ENCODE measurements around the gene DCTN3.

The DCTN3 gene

DNA sequence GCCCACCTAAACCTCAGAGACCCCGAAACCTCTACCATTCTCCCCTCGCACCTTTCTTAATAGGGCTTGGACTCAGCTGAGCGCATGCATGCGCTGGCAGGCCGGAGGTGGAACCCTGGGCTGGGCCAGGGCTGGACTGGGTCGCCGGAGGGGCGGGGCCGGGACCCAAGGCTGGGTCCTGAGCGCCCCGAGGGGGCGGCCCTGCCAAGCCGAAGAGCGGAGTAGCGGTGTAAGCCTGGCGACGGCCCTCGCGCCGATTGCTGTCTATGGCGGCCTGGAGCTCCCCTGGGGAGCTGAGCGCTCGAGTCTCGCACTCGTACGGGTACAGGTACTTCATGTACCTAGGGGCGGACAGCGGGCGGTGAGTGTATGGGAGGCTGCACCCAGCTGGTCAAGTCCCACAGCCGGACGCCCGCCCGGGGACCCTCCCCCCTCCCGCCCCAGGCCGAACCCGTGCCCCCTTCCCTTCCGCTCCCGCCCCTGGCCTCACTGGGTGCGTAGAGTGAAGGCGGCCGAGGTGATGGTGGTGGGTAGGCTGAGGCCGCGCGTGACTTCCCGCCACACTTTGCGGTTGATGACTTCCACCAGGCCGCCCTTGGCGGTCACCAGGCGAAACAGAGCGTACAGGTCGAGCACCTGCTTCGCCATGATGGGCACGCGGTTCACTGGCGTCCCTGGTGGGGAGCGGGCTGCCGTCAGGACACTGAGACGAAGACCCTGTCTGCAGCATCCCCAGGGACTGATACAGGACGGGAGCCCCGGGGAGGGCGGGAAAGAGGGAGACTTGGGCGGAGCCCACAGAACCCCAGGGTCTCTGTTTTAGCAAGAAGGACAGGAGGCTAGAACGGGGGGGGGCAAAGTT is 3.3 kb upstream of the DCTN3 start:
- no peak for DNase-seq (ENCODE audit: low read depth in 2 of 2)

DNA sequence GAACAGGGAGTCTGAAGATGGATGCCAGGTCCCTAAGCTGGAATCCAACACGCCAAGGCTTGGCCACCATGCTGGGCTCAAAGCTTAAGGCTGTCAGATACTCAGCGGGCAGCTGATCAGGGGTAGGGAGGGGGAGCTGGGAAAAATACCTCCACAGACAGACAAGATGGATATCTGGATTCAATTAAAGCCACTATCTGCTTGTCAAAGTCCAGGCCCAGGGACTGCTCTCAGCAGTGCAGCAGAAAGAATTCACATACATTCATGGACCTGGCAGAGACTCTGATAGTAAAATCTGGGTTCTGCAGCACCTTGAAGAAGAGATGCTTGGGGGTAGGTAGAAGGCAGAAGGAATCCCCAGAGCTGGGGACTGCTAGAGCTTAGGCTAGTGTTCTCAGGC is 5.2 kb downstream of the DCTN3 start:
- DNase-seq (ENCODE audit: low read depth in 2 of 2): no peak

GRCh38 chr9:34612788-34613390 is 7.4 kb downstream of the DCTN3 start:
- DNase-seq (ENCODE audit: low read depth in 2 of 2): peak in 1 of 2 donors; percentile 67

- DNase-seq (ENCODE audit: low read depth in 2 of 2): peak; percentile 73 to 81
These were observed 8.2 kb downstream of the DCTN3 start, which contains the start of gene RPP25L for GRCh38 chr9:34611811-34612787. RPP25L (minus strand) TSS chr9:34612097; CDS start chr9:34611296, 801 bp downstream.

GRCh38 chr9:34611251-34611810 is 9.0 kb downstream of the DCTN3 start:
- no peak for DNase-seq (ENCODE audit: low read depth in 2 of 2)

DNA sequence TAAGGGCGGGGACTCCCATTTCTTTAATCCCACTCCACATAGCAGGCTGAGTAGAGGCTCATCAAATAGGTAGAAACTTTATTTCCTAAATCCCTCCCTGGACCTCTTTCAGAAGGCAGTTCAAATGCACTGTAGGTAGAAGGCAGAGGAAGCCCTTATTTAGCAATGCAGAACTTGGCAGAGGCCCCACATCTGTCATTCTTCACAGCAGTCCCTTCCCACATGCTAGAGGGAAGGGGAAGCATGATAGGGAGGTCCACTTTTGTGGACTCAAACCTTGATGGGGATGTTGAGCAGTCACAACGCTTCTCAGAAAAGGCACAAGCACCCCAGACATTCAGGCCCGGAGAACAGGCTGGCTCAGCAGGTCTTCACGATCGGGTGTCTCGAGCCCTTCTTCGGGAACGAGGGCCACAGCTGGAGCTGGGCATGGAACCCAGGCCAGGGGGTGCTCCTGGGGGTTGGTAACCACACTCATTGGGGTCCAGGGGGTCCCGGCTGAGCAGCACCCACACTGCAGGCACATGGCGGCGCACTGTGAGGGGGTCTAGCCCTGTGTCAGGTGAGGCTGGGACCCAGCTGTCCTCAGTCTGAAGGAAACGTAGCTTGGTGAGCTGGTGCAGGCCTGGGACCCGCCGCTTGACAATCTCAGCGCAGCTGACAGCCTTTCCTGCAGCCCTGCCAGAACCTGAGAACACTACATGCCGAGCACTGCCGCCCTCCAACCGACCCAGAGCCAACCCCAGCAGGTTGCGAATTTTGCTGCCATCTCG is 9.7 kb downstream of the DCTN3 start:
- no peak for DNase-seq (ENCODE audit: low read depth in 2 of 2)

DNA sequence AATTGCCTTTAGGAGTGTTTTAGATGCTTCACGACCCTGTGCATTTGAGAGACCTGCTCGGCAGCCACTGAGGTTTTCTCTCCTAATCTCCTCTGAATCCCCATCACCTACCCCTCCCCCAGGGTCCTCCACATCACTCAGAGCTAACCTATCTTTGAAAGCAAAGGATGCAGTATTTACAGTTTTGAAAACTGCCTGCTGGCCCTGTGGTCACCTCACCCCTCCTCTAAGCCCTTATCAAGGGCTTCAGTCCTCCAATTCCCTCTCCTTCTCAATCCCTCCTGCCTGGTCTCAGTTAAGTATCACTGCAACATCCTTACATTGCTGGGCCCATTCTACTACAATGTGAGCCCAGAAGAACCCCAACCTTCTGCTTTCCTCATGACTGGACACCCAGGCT is 13.0 kb downstream of the DCTN3 start:
- DNase-seq (ENCODE audit: low read depth in 2 of 2): no peak

DNA sequence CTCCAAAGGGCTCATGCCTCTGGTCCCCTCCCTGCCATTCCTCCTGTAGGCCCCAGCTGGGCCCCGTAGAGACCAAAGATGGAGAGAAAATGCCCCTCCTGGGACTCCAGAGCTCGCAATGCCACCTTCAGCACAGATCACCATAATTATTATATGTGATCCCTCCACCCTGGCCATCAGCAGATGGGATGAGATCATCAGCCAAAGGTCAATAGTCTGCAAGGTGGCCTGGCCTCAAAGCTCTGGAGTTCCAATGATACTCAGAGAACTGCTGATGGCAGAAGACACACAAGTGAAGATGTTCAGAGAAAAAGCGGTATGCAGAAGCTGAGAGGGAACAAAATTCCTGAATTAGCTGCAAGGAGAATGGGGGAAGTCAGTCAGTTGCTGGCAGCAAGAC is 13.4 kb downstream of the DCTN3 start:
- DNase-seq (ENCODE audit: low read depth in 2 of 2): no peak

- no peak for DNase-seq (ENCODE audit: low read depth in 2 of 2)
These were observed 14.1 kb downstream of the DCTN3 start for GRCh38 chr9:34606190-34606589.

- peak; percentile 69 to 71 for DNase-seq (ENCODE audit: low read depth in 2 of 2)
These were observed 16.6 kb downstream of the DCTN3 start for GRCh38 chr9:34603610-34604231.

DNA sequence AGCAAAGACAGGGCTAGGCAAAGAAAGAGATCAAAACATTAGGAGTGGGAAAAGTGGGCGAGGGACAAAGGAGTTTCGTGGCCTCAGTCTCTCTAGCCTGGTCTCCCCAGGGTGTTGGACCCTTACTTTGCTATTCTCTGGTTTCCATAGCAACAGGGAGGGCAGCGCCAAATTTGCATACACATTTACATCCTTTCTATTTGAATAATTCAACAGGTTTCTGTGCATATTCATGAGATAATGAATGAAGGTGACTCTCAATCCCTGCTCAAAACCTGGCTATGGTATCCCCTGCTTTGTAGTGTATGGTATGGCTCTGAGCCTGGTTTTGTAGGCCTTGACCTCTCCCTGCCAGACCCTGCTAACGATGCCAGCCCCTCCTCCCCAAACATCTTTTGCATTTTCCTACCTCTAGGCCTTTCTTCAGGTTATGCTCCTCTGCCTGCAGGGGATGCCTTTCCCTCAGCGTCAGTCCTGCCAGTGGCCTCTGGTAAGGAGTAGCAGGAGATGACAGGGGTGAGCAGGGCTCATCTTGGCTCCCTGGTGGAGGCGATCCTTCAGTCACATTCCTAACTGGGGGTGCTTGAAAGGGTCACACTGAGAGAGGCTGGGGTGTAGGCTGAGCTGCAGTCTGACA is 18.2 kb downstream of the DCTN3 start:
- DNase-seq (ENCODE audit: low read depth in 2 of 2): no peak

DNA sequence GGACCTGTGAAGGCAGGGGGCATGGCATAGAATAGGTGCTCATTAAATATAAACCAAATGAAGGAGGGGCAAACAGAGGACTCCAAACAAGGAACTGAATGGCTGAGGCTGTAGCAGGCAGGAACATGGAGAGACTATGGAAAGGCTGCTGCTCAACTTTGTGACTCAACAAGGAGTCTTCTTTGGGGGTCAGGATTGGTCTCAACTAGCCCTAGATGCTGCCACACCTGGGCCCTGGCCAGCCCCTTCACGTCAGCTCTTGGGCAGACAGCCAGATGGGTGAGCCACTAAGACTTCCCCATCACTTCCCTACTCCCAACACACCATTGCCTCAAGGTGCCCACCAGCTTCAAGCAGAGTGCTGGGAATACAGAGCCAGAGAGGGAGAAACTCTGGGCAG is 19.4 kb downstream of the DCTN3 start:
- no peak for DNase-seq (ENCODE audit: low read depth in 2 of 2)

- no peak for DNase-seq (ENCODE audit: low read depth in 2 of 2)
These were observed 20.7 kb downstream of the DCTN3 start for GRCh38 chr9:34599546-34599945.

- DNase-seq (ENCODE audit: low read depth in 2 of 2): no peak
These were observed 26.1 kb downstream of the DCTN3 start for GRCh38 chr9:34594177-34594576.

DNA sequence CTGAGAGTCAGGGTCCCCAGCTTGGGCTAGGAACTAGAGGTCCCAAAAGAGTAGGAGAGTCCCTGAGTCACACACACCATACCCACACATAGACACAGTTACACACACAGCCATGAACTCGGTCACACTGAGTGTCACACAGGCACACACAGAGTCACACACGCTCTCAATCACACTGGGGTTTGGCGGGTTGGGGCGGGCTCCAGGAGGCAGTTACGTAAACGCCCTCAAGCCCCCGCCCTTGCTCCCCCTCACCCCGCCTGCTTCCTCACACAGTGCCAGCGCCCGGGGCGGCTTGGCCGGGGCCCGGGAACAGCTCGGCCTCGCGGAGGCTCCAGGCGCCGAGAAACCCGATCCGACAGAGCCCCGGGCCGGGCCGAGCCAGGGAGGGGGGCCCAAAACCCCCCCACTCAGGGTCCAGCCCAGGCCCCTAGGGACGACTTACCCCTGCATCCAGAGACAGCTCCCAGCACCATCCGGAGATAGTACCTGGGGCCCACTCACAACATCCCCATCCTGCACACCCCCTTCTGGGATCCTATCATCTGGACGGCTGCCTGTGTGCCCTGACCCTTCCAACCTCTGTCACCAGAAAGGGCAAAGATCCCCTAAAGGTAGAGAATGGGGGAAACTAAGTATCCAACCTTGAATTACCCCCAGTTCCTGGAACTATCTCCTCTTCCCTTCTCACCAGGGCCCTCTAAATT is 27.2 kb downstream of the DCTN3 start:
- no peak for DNase-seq (ENCODE audit: low read depth in 2 of 2)

DNA sequence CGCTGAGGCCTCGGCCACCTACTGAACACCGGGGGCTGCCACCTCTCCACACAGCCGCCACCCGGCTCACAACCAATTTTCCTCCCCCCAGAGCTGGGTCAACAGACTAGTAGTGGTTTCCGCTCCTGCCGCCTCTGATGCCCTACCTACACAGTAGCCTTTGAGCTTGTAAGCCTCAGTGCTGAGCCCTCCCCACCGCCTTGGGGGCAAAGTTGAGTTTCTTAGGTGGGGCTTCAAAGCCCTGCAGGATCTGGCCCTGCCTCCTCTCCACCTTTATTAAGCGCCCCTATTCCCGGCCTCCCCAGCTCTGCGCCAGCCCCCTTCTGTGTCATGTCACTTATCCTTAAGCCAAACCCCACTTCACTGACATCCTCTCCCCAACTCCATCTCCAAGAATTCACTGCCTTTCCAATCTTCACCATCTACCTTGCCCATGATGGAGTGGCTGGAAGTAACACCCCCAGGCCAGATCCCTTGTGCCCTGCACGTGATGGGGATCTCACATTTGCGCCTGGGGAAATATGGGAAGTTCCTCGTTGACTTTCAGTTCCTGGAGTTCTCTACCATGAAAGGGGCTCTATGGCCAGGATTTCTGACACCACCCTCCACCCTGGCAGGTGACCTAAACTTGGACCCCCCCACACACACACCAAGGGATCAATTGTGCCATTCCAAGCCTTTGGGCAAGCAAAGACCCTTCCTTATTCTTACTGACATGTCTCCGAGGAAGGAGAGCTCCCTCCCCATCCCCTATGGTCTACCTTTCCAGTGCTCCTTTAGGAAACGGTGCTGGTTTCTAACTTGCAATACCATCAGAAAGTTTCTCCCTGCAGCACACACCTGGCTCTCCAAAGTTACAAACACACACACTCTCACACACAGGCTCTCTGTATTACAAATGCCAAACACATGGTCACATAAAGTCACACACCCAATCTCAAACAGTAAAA is 28.1 kb downstream of the DCTN3 start:
- DNase-seq (ENCODE audit: low read depth in 2 of 2): no peak

GRCh38 chr9:34591248-34591916 is 28.9 kb downstream of the DCTN3 start:
- DNase-seq (ENCODE audit: low read depth in 2 of 2): peak; percentile 69 to 81

All from activated CD4-positive, alpha-beta T cell treated with anti-CD3 and anti-CD28 coated beads for 24 hours (primary cell).